Measurements from ENCODE around the gene NDUFS8.

NDUFS8 gene

GRCh38 chr11:68016161-68016903 lies 14.1 kb upstream of the NDUFS8 start:
- Histone ChIP-seq H3K9me3 (ENCODE audit: control insufficient read depth in 2 of 2, low read length in 2 of 2) (no peaks in the 10 kb centered on the region), H3K27me3 (ENCODE audit: control insufficient read depth in 2 of 2, insufficient read depth in 2 of 2, low read length in 2 of 2) (no peaks in the 10 kb centered on the region), H3K36me3 (ENCODE audit: control insufficient read depth in 2 of 2, insufficient read depth in 2 of 2, low read length in 2 of 2) (no peaks in the 10 kb centered on the region), H3K4me3 (ENCODE audit: low read length in 2 of 2) (no peak overlapping the region), H3K4me1 (ENCODE audit: control insufficient read depth in 2 of 2, insufficient read depth in 2 of 2, low read length in 2 of 2) (peaks cover 13 to 33% of the 10 kb centered on the region in 2 donors), H3K9ac (ENCODE audit: low read depth in 1 of 2, low read length in 2 of 2) (peak overlapping the region in 1 of 2 donors; percentile 10), H3K27ac (ENCODE audit: low read depth in 2 of 2, low read length in 2 of 2) (no peak overlapping the region)

GRCh38 chr11:68016904-68017817 lies 13.3 kb upstream of the NDUFS8 start:
- Histone ChIP-seq H3K4me3 (ENCODE audit: low read length in 2 of 2) (no peak overlapping the region), H3K9me3 (ENCODE audit: control insufficient read depth in 2 of 2, low read length in 2 of 2) (no peaks in the 10 kb centered on the region), H3K27ac (ENCODE audit: low read depth in 2 of 2, low read length in 2 of 2) (no peak overlapping the region), H3K9ac (ENCODE audit: low read depth in 1 of 2, low read length in 2 of 2) (peak overlapping the region in 1 of 2 donors; percentile 10), H3K36me3 (ENCODE audit: control insufficient read depth in 2 of 2, insufficient read depth in 2 of 2, low read length in 2 of 2) (peaks cover 0 to 1% of the 10 kb centered on the region in 2 donors), H3K4me1 (ENCODE audit: control insufficient read depth in 2 of 2, insufficient read depth in 2 of 2, low read length in 2 of 2) (peaks cover 13 to 33% of the 10 kb centered on the region in 2 donors), H3K27me3 (ENCODE audit: control insufficient read depth in 2 of 2, insufficient read depth in 2 of 2, low read length in 2 of 2) (no peaks in the 10 kb centered on the region)

GRCh38 chr11:68017980-68018729 lies 12.3 kb upstream of the NDUFS8 start:
- no peak overlapping the region for H3K9ac ChIP-seq (ENCODE audit: low read depth in 1 of 2, low read length in 2 of 2)
- H3K27ac ChIP-seq (ENCODE audit: low read depth in 2 of 2, low read length in 2 of 2): no peak overlapping the region
- no peak overlapping the region for H3K4me3 ChIP-seq (ENCODE audit: low read length in 2 of 2)
- no peaks in the 10 kb centered on the region for H3K27me3 ChIP-seq (ENCODE audit: control insufficient read depth in 2 of 2, insufficient read depth in 2 of 2, low read length in 2 of 2)
- peaks cover 0 to 2% of the 10 kb centered on the region in 2 donors for H3K36me3 ChIP-seq (ENCODE audit: control insufficient read depth in 2 of 2, insufficient read depth in 2 of 2, low read length in 2 of 2)
- H3K9me3 ChIP-seq (ENCODE audit: control insufficient read depth in 2 of 2, low read length in 2 of 2): no peaks in the 10 kb centered on the region
- peaks cover 13 to 33% of the 10 kb centered on the region in 2 donors for H3K4me1 ChIP-seq (ENCODE audit: control insufficient read depth in 2 of 2, insufficient read depth in 2 of 2, low read length in 2 of 2)

GRCh38 chr11:68018730-68019190 lies 11.7 kb upstream of the NDUFS8 start:
- Histone ChIP-seq H3K27ac (ENCODE audit: low read depth in 2 of 2, low read length in 2 of 2) (no peak overlapping the region), H3K9me3 (ENCODE audit: control insufficient read depth in 2 of 2, low read length in 2 of 2) (no peaks in the 10 kb centered on the region), H3K9ac (ENCODE audit: low read depth in 1 of 2, low read length in 2 of 2) (no peak overlapping the region), H3K4me1 (ENCODE audit: control insufficient read depth in 2 of 2, insufficient read depth in 2 of 2, low read length in 2 of 2) (peaks cover 12 to 29% of the 10 kb centered on the region in 2 donors), H3K36me3 (ENCODE audit: control insufficient read depth in 2 of 2, insufficient read depth in 2 of 2, low read length in 2 of 2) (peaks cover 0 to 2% of the 10 kb centered on the region in 2 donors), H3K4me3 (ENCODE audit: low read length in 2 of 2) (no peak overlapping the region), H3K27me3 (ENCODE audit: control insufficient read depth in 2 of 2, insufficient read depth in 2 of 2, low read length in 2 of 2) (no peaks in the 10 kb centered on the region)

GRCh38 chr11:68019486-68019885 lies 11.0 kb upstream of the NDUFS8 start:
- H3K27ac ChIP-seq (ENCODE audit: low read depth in 2 of 2, low read length in 2 of 2): no peak overlapping the region
- no peak overlapping the region for H3K9ac ChIP-seq (ENCODE audit: low read depth in 1 of 2, low read length in 2 of 2)
- H3K27me3 ChIP-seq (ENCODE audit: control insufficient read depth in 2 of 2, insufficient read depth in 2 of 2, low read length in 2 of 2): no peaks in the 10 kb centered on the region
- H3K4me3 ChIP-seq (ENCODE audit: low read length in 2 of 2): no peak overlapping the region
- no peaks in the 10 kb centered on the region for H3K9me3 ChIP-seq (ENCODE audit: control insufficient read depth in 2 of 2, low read length in 2 of 2)
- peaks cover 6 to 21% of the 10 kb centered on the region in 2 donors for H3K4me1 ChIP-seq (ENCODE audit: control insufficient read depth in 2 of 2, insufficient read depth in 2 of 2, low read length in 2 of 2)
- peaks cover 0 to 8% of the 10 kb centered on the region in 2 donors for H3K36me3 ChIP-seq (ENCODE audit: control insufficient read depth in 2 of 2, insufficient read depth in 2 of 2, low read length in 2 of 2)

GRCh38 chr11:68020575-68020974 lies 9.9 kb upstream of the NDUFS8 start:
- H3K27ac ChIP-seq (ENCODE audit: low read depth in 2 of 2, low read length in 2 of 2): no peak overlapping the region
- H3K4me3 ChIP-seq (ENCODE audit: low read length in 2 of 2): no peak overlapping the region
- no peaks in the 10 kb centered on the region for H3K9me3 ChIP-seq (ENCODE audit: control insufficient read depth in 2 of 2, low read length in 2 of 2)
- peaks cover 0 to 15% of the 10 kb centered on the region in 2 donors for H3K4me1 ChIP-seq (ENCODE audit: control insufficient read depth in 2 of 2, insufficient read depth in 2 of 2, low read length in 2 of 2)
- H3K36me3 ChIP-seq (ENCODE audit: control insufficient read depth in 2 of 2, insufficient read depth in 2 of 2, low read length in 2 of 2): peaks cover 3 to 11% of the 10 kb centered on the region in 2 donors
- H3K27me3 ChIP-seq (ENCODE audit: control insufficient read depth in 2 of 2, insufficient read depth in 2 of 2, low read length in 2 of 2): no peaks in the 10 kb centered on the region
- H3K9ac ChIP-seq (ENCODE audit: low read depth in 1 of 2, low read length in 2 of 2): no peak overlapping the region

- Histone ChIP-seq H3K4me3 (ENCODE audit: low read length in 2 of 2) (no peak overlapping the region), H3K36me3 (ENCODE audit: control insufficient read depth in 2 of 2, insufficient read depth in 2 of 2, low read length in 2 of 2) (peaks cover 7 to 14% of the 10 kb centered on the region in 2 donors), H3K9me3 (ENCODE audit: control insufficient read depth in 2 of 2, low read length in 2 of 2) (no peaks in the 10 kb centered on the region), H3K4me1 (ENCODE audit: control insufficient read depth in 2 of 2, insufficient read depth in 2 of 2, low read length in 2 of 2) (peaks cover 0 to 15% of the 10 kb centered on the region in 2 donors), H3K27me3 (ENCODE audit: control insufficient read depth in 2 of 2, insufficient read depth in 2 of 2, low read length in 2 of 2) (no peaks in the 10 kb centered on the region), H3K9ac (ENCODE audit: low read depth in 1 of 2, low read length in 2 of 2) (no peak overlapping the region), H3K27ac (ENCODE audit: low read depth in 2 of 2, low read length in 2 of 2) (no peak overlapping the region)
These were observed 9.2 kb upstream of the NDUFS8 start for GRCh38 chr11:68021167-68021787.

- Histone ChIP-seq H3K27me3 (ENCODE audit: control insufficient read depth in 2 of 2, insufficient read depth in 2 of 2, low read length in 2 of 2) (no peaks in the 10 kb centered on the region), H3K36me3 (ENCODE audit: control insufficient read depth in 2 of 2, insufficient read depth in 2 of 2, low read length in 2 of 2) (peaks cover 7 to 14% of the 10 kb centered on the region in 2 donors), H3K4me1 (ENCODE audit: control insufficient read depth in 2 of 2, insufficient read depth in 2 of 2, low read length in 2 of 2) (peaks cover 0 to 8% of the 10 kb centered on the region in 2 donors), H3K9me3 (ENCODE audit: control insufficient read depth in 2 of 2, low read length in 2 of 2) (no peaks in the 10 kb centered on the region), H3K9ac (ENCODE audit: low read depth in 1 of 2, low read length in 2 of 2) (no peak overlapping the region), H3K4me3 (ENCODE audit: low read length in 2 of 2) (no peak overlapping the region), H3K27ac (ENCODE audit: low read depth in 2 of 2, low read length in 2 of 2) (no peak overlapping the region)
These were observed 8.0 kb upstream of the NDUFS8 start for GRCh38 chr11:68022531-68022930.

GRCh38 chr11:68024508-68024907 lies 6.0 kb upstream of the NDUFS8 start:
- no peak overlapping the region for H3K9ac ChIP-seq (ENCODE audit: low read depth in 1 of 2, low read length in 2 of 2)
- peaks cover 7 to 14% of the 10 kb centered on the region in 2 donors for H3K36me3 ChIP-seq (ENCODE audit: control insufficient read depth in 2 of 2, insufficient read depth in 2 of 2, low read length in 2 of 2)

More at GRCh38 chr11:68024508-68024907, 6.0 kb upstream of the NDUFS8 start:
- Histone ChIP-seq H3K9me3 (ENCODE audit: control insufficient read depth in 2 of 2, low read length in 2 of 2) (no peaks in the 10 kb centered on the region), H3K4me3 (ENCODE audit: low read length in 2 of 2) (no peak overlapping the region), H3K4me1 (ENCODE audit: control insufficient read depth in 2 of 2, insufficient read depth in 2 of 2, low read length in 2 of 2) (peaks cover 2 to 8% of the 10 kb centered on the region in 2 donors), H3K27me3 (ENCODE audit: control insufficient read depth in 2 of 2, insufficient read depth in 2 of 2, low read length in 2 of 2) (no peaks in the 10 kb centered on the region), H3K27ac (ENCODE audit: low read depth in 2 of 2, low read length in 2 of 2) (no peak overlapping the region)
